NCI-H2029 treated with DMSO at 0.1 percent for 48 hours (cell line): Measurements from ENCODE around the gene KLK5.
"Not testable (repeated sequence)": the region's sequence is repeated elsewhere in the genome, so short reads cannot be mapped to it uniquely, and the experiment has no call there.

Experiments used
- DNase-seq: peaks from one replicate; lab custom pipeline; 2025; lab: John Stamatoyannopoulos, UW

Gene KLK5

GRCh38 chr19:50952910-50953309 lies at the start of gene KLK5:
Gene KLK5 (minus strand): TSS chr19:50953038. CDS start chr19:50952657, 381 bp downstream.
- DNase-seq: no peak

- no peak for DNase-seq
Observed at GRCh38 chr19:51002089-51002532, 49.3 kb upstream of the KLK5 start.

- DNase-seq: no peak
Observed at GRCh38 chr19:51001515-51001914, 48.7 kb upstream of the KLK5 start, which contains the start of gene KLK8. Gene KLK8 (minus strand): TSS chr19:51001604. CDS start chr19:51001167, 437 bp downstream.

GRCh38 chr19:51000981-51001380 lies 48.1 kb upstream of the KLK5 start:
- DNase-seq: no peak

- DNase-seq: no peak
Observed at GRCh38 chr19:51000426-51000825, 47.6 kb upstream of the KLK5 start.

- no peak for DNase-seq
Observed at GRCh38 chr19:50998686-50999085, 45.8 kb upstream of the KLK5 start.

- no peak for DNase-seq
Observed at GRCh38 chr19:50998061-50998460, 45.2 kb upstream of the KLK5 start.

GRCh38 chr19:50994129-50994528 lies 41.3 kb upstream of the KLK5 start:
- DNase-seq: no peak

GRCh38 chr19:50992666-50993035 lies 39.8 kb upstream of the KLK5 start:
- DNase-seq: no peak

GRCh38 chr19:50984416-50984815 lies 31.6 kb upstream of the KLK5 start:
- DNase-seq: not testable (repeated sequence)

- no peak for DNase-seq
Observed at GRCh38 chr19:50983625-50984292, 30.9 kb upstream of the KLK5 start, which contains the start of gene KLK7. Gene KLK7 (minus strand): TSS chr19:50983917. CDS start chr19:50982399, 1,518 bp downstream.

GRCh38 chr19:50982186-50982585 lies 29.3 kb upstream of the KLK5 start:
- DNase-seq: no peak

GRCh38 chr19:50981587-50982146 lies 28.8 kb upstream of the KLK5 start:
- no peak for DNase-seq

GRCh38 chr19:50980208-50980607 lies 27.4 kb upstream of the KLK5 start:
- no peak for DNase-seq

GRCh38 chr19:50979758-50980157 lies 26.9 kb upstream of the KLK5 start:
- DNase-seq: no peak

GRCh38 chr19:50978772-50979390 lies 26.0 kb upstream of the KLK5 start:
- DNase-seq: no peak

- no peak for DNase-seq
Observed at GRCh38 chr19:50977626-50978025, 24.8 kb upstream of the KLK5 start.

GRCh38 chr19:50975766-50976165 lies 22.9 kb upstream of the KLK5 start:
- no peak for DNase-seq

GRCh38 chr19:50974702-50975556 lies 22.1 kb upstream of the KLK5 start:
- no peak for DNase-seq

GRCh38 chr19:50972795-50973376 lies 20.0 kb upstream of the KLK5 start:
- no peak for DNase-seq

GRCh38 chr19:50969810-50970209 lies 17.0 kb upstream of the KLK5 start:
- not testable (repeated sequence) for DNase-seq

GRCh38 chr19:50969413-50969760 lies 16.5 kb upstream of the KLK5 start, which contains the start of gene KLK6:
Gene KLK6 (minus strand): TSS chr19:50969591. CDS start chr19:50968104, 1,487 bp downstream.
- DNase-seq: no peak
